Cardiac fibroblast (primary cell): Measurements from ENCODE around the gene NOC2L.

ENCODE experiments used
- DNase-seq, 2 donors: peaks; one replicate each; pipeline versions ENCODE4 v3.0.0 to v3.0.0-alpha.2; 2010; ENCODE audit warnings: low read depth in 2 of 2
- H3K4me3 ChIP-seq, 2 donors: replicated peaks in 1 of 2; 1 replicate in 1 of 2; 2 replicates in 1 of 2; pipeline ENCODE4 v1.5.1; 2011; ENCODE audit warnings: low read depth in 2 of 2, low read length in 2 of 2, mild to moderate bottlenecking in 2 of 2, moderate library complexity in 1 of 2
- CTCF ChIP-seq: IDR thresholded peaks from one replicate; pipeline ENCODE4 v1.5.1; 2011; ENCODE audit warnings: low read depth, mild to moderate bottlenecking, low read length, inconsistent platforms

NOC2L gene

GRCh38 chr1:943545-944340 lies 15.3 kb downstream of the NOC2L start:
- DNase-seq = no peak
- no peak for TF ChIP-seq CTCF
- no peak overlapping the region for H3K4me3 ChIP-seq

DNA sequence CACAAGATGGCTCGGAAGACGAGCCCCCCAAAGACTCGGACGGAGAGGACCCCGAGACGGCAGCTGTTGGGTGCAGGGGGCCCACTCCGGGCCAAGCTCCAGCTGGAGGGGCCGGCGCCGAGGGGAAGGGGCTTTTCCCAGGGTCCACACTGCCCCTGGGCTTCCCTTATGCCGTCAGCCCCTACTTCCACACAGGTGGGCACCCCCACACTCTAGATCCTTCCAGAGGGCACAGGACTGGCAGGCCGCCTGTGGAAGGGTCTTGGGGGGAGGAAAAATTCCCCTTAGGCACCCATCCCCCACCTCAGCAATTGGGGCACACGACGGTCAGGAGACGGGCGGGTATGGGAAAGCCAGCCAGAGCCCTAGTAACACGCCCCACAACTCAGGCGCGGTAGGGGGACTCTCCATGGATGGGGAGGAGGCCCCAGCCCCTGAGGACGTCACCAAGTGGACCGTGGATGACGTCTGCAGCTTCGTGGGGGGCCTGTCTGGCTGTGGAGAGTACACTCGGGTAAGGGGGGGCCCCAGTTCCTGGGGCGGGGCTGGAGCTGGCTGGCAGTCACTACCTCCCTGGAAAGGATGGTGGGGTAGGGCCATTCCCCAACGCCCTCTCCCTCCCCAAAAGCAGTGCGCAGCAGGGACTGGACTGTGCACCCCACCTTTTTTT lies 16.1 kb downstream of the NOC2L start:
- H3K4me3 ChIP-seq = peak overlapping the region in 1 of 2 donors; percentile 23

GRCh38 chr1:942411-942821 lies 16.6 kb downstream of the NOC2L start:
- DNase-seq = no peak
- no peak for TF ChIP-seq CTCF
- peak overlapping the region in 1 of 2 donors; percentile 40 for H3K4me3 ChIP-seq

More for the DNA sequence above, 16.1 kb downstream of the NOC2L start:
- DNase-seq = peak in 1 of 2 donors; percentile 70
- TF ChIP-seq CTCF = no peak

GRCh38 chr1:941588-942383 lies 17.3 kb downstream of the NOC2L start:
- DNase-seq = peak; percentile 38 to 84
- TF ChIP-seq CTCF = no peak
- peak overlapping the region; percentile 26 to 40 for H3K4me3 ChIP-seq

GRCh38 chr1:941015-941587 lies 18.0 kb downstream of the NOC2L start:
- DNase-seq = no peak
- no peak overlapping the region for H3K4me3 ChIP-seq
- TF ChIP-seq CTCF = no peak
